Skeletal muscle tissue (tissue), 4 donors: ENCODE data around the gene SPTLC2. TPM values are rescaled to one million over a fixed set of nuclear protein-coding genes. Genes with fewer than 3 reads are reported as not detected.
"Not testable (repeated sequence)": the region's sequence is repeated elsewhere in the genome, so short reads cannot be mapped to it uniquely, and the experiment has no call there.

Source experiments
- H3K27ac ChIP-seq: one replicate; pipeline ENCODE4 v1.7.0; 2013; ENCODE audit warnings: mild to moderate bottlenecking, low read depth, low read length, inconsistent platforms
- H3K27me3 ChIP-seq, 3 donors: one replicate each; pipeline ENCODE4 v1.7.0; 2013; ENCODE audit warnings: low read length in 3 of 3; ENCODE audit not compliant: control insufficient read depth in 3 of 3, insufficient read depth in 3 of 3
- H3K36me3 ChIP-seq, 3 donors: one replicate each; pipeline ENCODE4 v1.7.0; 2013; ENCODE audit warnings: low read length in 3 of 3; ENCODE audit not compliant: control insufficient read depth in 3 of 3, insufficient read depth in 3 of 3
- H3K4me1 ChIP-seq, 3 donors: one replicate each; pipeline ENCODE4 v1.7.0; 2013; ENCODE audit warnings: low read length in 3 of 3, mild to moderate bottlenecking in 3 of 3; ENCODE audit not compliant: control insufficient read depth in 3 of 3, insufficient read depth in 3 of 3
- H3K4me3 ChIP-seq, 3 donors: one replicate each; pipeline ENCODE4 v1.7.0; 2013; ENCODE audit warnings: low read length in 3 of 3
- H3K9ac ChIP-seq, 3 donors: one replicate each; pipeline ENCODE4 v1.7.0; 2013; ENCODE audit warnings: low read length in 3 of 3, mild to moderate bottlenecking in 3 of 3, moderate library complexity in 2 of 3, low read depth in 1 of 3
- H3K9me3 ChIP-seq, 3 donors: one replicate each; pipeline ENCODE4 v1.7.0; 2013; ENCODE audit warnings: low read length in 3 of 3; ENCODE audit not compliant: control insufficient read depth in 3 of 3
- total RNA-seq: library from RNA; depleted of rRNA; stranded (reverse); fragments of >200 nt; gene quantifications from one replicate; pipeline ENCODE4 v1.2.3, GENCODE V29; 2014
- donor health status: Osteomylitis.

Gene SPTLC2
- total RNA-seq, 1 donor from 2014 or later: 20.4 TPM

DNA sequence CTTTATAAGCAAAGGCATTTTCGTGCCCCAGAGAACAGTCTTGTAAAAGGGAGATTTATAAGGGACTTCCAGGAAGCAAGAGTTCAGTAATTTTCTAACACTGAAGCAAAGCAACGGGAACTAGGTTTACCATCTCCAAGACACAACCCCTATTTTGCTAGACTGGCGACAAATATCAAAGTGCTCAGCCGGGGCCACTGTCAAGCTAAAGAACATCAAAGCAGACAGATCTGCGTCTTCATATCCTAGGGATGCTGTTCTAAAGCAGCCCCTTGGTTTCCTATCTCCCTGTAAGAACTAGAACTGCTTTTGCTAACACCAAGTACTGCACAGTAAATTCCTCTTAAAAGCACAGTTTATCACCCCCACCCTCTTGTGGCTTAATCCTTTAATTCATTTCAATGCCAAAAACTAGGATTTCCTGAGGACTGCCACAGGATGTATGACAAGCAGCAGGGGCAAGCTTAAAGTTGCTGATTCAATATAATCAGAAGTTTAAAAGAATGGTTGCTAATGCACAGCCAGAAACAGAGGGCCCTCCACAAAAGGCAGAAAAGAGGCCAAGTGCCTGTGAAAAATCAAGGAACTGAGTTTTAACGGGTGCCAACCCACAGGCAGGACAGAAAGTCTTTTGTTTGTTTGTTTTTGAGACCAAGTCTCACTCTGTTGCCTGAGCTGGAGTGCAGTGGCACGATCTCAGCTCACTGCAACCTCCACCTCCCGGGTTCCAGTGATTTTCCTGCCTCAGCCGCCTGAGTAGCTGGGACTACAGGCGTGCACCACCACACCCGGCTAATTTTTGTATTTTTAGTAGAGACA is 73.8 kb downstream of the SPTLC2 start:
- peaks cover 0 to 11% (median 3%) of the 10 kb centered on the region in 3 donors for H3K4me1 ChIP-seq
- H3K27ac ChIP-seq: peak overlapping the region; percentile 42
- H3K4me3 ChIP-seq: no peak overlapping the region
- no peaks in the 10 kb centered on the region for H3K27me3 ChIP-seq
- no peak overlapping the region for H3K9ac ChIP-seq
- H3K9me3 ChIP-seq: no peaks in the 10 kb centered on the region
- peaks cover 0 to 7% (median 2%) of the 10 kb centered on the region in 3 donors for H3K36me3 ChIP-seq

- H3K36me3 ChIP-seq: peaks cover 0 to 3% (median 0%) of the 10 kb centered on the region in 3 donors
- peaks cover 0 to 11% (median 3%) of the 10 kb centered on the region in 3 donors for H3K4me1 ChIP-seq
- H3K4me3 ChIP-seq: no peak overlapping the region
- no peaks in the 10 kb centered on the region for H3K9me3 ChIP-seq
- no peaks in the 10 kb centered on the region for H3K27me3 ChIP-seq
- no peak overlapping the region for H3K9ac ChIP-seq
- no peak overlapping the region for H3K27ac ChIP-seq
These were observed 74.5 kb downstream of the SPTLC2 start for GRCh38 chr14:77541905-77542304.

- not testable (repeated sequence) for H3K9me3 ChIP-seq, H3K27ac ChIP-seq, H3K27me3 ChIP-seq, H3K9ac ChIP-seq, H3K36me3 ChIP-seq, H3K4me1 ChIP-seq, H3K4me3 ChIP-seq
These were observed 79.5 kb downstream of the SPTLC2 start for GRCh38 chr14:77536951-77537350.

GRCh38 chr14:77531071-77531470 is 85.4 kb downstream of the SPTLC2 start:
- Histone ChIP-seq H3K4me1 (no peaks in the 10 kb centered on the region), H3K4me3 (no peak overlapping the region), H3K9me3 (no peaks in the 10 kb centered on the region), H3K27ac (no peak overlapping the region), H3K27me3 (no peaks in the 10 kb centered on the region), H3K9ac (no peak overlapping the region), H3K36me3 (no peaks in the 10 kb centered on the region)

GRCh38 chr14:77529963-77530362 is 86.5 kb downstream of the SPTLC2 start:
- H3K36me3 ChIP-seq: no peaks in the 10 kb centered on the region
- H3K27me3 ChIP-seq: no peaks in the 10 kb centered on the region
- H3K9ac ChIP-seq: no peak overlapping the region
- no peak overlapping the region for H3K4me3 ChIP-seq
- no peaks in the 10 kb centered on the region for H3K9me3 ChIP-seq
- no peaks in the 10 kb centered on the region for H3K4me1 ChIP-seq
- no peak overlapping the region for H3K27ac ChIP-seq

GRCh38 chr14:77529213-77529612 is 87.2 kb downstream of the SPTLC2 start:
- Histone ChIP-seq H3K4me1 (no peaks in the 10 kb centered on the region), H3K27ac (no peak overlapping the region), H3K9ac (no peak overlapping the region), H3K27me3 (no peaks in the 10 kb centered on the region), H3K9me3 (no peaks in the 10 kb centered on the region), H3K36me3 (no peaks in the 10 kb centered on the region), H3K4me3 (no peak overlapping the region)

DNA sequence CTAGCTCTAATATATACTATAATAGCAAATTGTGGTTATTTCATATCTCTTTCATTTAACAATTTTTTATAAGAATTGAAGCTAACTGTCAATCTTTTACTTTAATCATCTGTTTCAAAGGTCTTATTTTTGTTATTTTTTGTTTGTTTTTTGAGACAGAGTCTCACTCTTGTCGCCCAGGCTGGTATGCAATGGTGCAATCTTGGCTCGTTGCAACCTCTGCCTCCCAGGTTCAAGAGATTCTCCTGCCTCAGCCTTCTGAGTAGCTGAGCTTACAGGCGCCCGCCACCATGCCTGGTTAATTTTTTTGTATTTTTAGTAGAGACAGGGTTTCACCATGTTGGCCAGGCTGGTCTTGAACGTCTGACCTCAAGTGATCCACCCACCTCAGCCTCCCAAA is 87.7 kb downstream of the SPTLC2 start:
- H3K27ac ChIP-seq, H3K4me3 ChIP-seq, H3K9ac ChIP-seq, H3K27me3 ChIP-seq, H3K4me1 ChIP-seq, H3K9me3 ChIP-seq, H3K36me3 ChIP-seq: not testable (repeated sequence)

DNA sequence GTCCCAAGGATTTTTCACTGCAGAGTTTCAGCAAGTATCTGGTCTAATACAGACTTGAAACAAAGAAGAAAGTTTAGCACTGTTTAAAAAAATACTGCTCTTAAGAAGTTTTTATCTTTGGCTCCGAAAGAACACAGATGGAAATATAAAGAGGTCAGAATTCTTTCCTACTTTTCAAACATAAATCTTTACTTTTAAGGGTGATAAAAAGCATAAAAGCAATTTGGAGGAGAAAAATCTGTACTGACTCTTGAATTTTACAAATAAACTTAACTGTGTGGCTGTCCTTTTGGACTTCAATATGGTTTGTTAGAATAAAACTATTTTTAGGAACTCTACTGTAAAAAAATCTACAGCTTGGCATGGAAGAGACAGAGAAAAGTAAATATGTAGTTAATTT is 90.2 kb downstream of the SPTLC2 start:
- H3K27me3 ChIP-seq: no peaks in the 10 kb centered on the region

DNA sequence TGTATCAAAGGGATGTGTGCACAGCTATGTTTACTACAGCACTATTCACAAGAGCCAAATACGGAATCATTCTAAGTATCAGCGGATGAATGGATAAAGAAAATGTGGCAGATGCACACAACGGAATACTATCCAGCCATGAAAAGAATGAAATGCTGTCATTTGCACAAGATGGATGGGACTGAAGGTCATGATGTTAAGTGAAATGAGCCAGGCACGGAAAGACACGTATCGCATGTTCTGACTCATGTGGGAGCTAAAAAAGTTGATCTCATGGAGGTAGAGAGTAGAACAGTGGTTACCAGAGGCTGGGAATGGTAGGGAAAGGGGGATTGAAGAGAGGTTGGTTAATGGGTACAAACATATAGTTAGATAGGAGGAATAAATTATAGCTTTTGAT is 91.9 kb downstream of the SPTLC2 start:
- Histone ChIP-seq H3K27me3 (no peaks in the 10 kb centered on the region), H3K9ac (no peak overlapping the region), H3K4me3 (no peak overlapping the region), H3K27ac (no peak overlapping the region), H3K9me3 (no peaks in the 10 kb centered on the region), H3K36me3 (peaks cover 4 to 13% (median 13%) of the 10 kb centered on the region in 3 donors), H3K4me1 (no peaks in the 10 kb centered on the region)

More for the DNA sequence above, 90.2 kb downstream of the SPTLC2 start:
- Histone ChIP-seq H3K4me3 (no peak overlapping the region), H3K27ac (no peak overlapping the region), H3K4me1 (no peaks in the 10 kb centered on the region), H3K9me3 (no peaks in the 10 kb centered on the region), H3K9ac (no peak overlapping the region), H3K36me3 (peaks cover 0 to 2% (median 2%) of the 10 kb centered on the region in 3 donors)

- no peak overlapping the region for H3K4me3 ChIP-seq
- no peaks in the 10 kb centered on the region for H3K9me3 ChIP-seq
- peaks cover 4 to 16% (median 15%) of the 10 kb centered on the region in 3 donors for H3K36me3 ChIP-seq
- H3K9ac ChIP-seq: no peak overlapping the region
- no peak overlapping the region for H3K27ac ChIP-seq
- no peaks in the 10 kb centered on the region for H3K27me3 ChIP-seq
- H3K4me1 ChIP-seq: no peaks in the 10 kb centered on the region
These were observed 93.3 kb downstream of the SPTLC2 start for GRCh38 chr14:77523109-77523508.
